IMR-90 (cell line): ENCODE results near the gene LINC01488. TPM values are rescaled to one million over a fixed set of nuclear protein-coding genes. Genes with fewer than 3 reads are reported as not detected.

Source experiments
- ATAC-seq: fragments of 200-7000 bp; cut with Tn5 transposase; 2 replicates; pipeline ENCODE4 v1.9.1; 2020; ENCODE audit warnings: low read depth, mild to moderate bottlenecking, moderate library complexity
- BruUV-seq: library from RNA; stranded (reverse); fragments of 400-500 nt; replicated peaks from 2 replicates; lab custom pipeline; 2021; lab: Mats Ljungman, UMichigan
- CTCF ChIA-PET: fragments of 300-600 bp; formaldehyde crosslinking; extraction: SDS; loops from one replicate; lab custom pipeline; 2021; ENCODE audit warnings: antibody characterized with exemption; lab: Yijun Ruan, JAX
- POLR2A ChIA-PET: fragments of 300-600 bp; sonication (Branson Sonifier 250); formaldehyde crosslinking; loops from one replicate; lab custom pipeline; 2022; ENCODE audit warnings: antibody characterized with exemption; ENCODE audit not compliant: unreplicated experiment; lab: Charles Lee
- DNase-seq: peaks from one replicate; pipeline ENCODE4 v3.0.0; 2013
- H2AFZ ChIP-seq: replicated peaks from 2 replicates; pipeline ENCODE3; 2013; ENCODE audit warnings: low read length, mild to moderate bottlenecking; ENCODE audit not compliant: poor library complexity
- H2AK5ac ChIP-seq: 2 replicates; pipeline ENCODE4 v1.6.1; 2013; ENCODE audit warnings: low read depth, low read length, inconsistent platforms
- H2AK9ac ChIP-seq: replicated peaks from 2 replicates; pipeline ENCODE3; 2013; ENCODE audit warnings: mild to moderate bottlenecking, low read depth, low read length, moderate library complexity; ENCODE audit not compliant: poor library complexity
- H2BK120ac ChIP-seq: 2 replicates; pipeline ENCODE4 v1.6.1; 2013; ENCODE audit warnings: low read depth, low read length, inconsistent platforms
- H2BK15ac ChIP-seq: 3 replicates; pipeline ENCODE4 v1.6.1; 2013; ENCODE audit warnings: low read depth, low read length, inconsistent platforms
- H2BK20ac ChIP-seq: 2 replicates; pipeline ENCODE4 v1.6.1; 2013; ENCODE audit warnings: low read depth, mild to moderate bottlenecking, inconsistent platforms, low read length, moderate library complexity
- H2BK5ac ChIP-seq: 2 replicates; pipeline ENCODE4 v1.6.1; 2013; ENCODE audit warnings: mild to moderate bottlenecking, low read depth, low read length, inconsistent platforms; ENCODE audit not compliant: poor library complexity, severe bottlenecking
- H3K14ac ChIP-seq: replicated peaks from 2 replicates; pipeline ENCODE4 v1.6.1; 2013; ENCODE audit warnings: low read depth, low read length, inconsistent platforms
- H3K18ac ChIP-seq: 2 replicates; pipeline ENCODE4 v1.6.1; 2013; ENCODE audit warnings: low read depth, low read length, control low read depth
- H3K23ac ChIP-seq: 2 replicates; pipeline ENCODE4 v1.6.1; 2013; ENCODE audit warnings: low read depth, low read length, inconsistent platforms
- H3K27ac ChIP-seq: 2 replicates; pipeline ENCODE4 v1.5.1; 2013; ENCODE audit warnings: mild to moderate bottlenecking, control low read depth, low read length; ENCODE audit not compliant: insufficient read depth
- H3K27me3 ChIP-seq: 2 replicates; pipeline ENCODE4 v1.6.1; 2013; ENCODE audit warnings: low read length; ENCODE audit not compliant: control insufficient read depth, insufficient read depth
- H3K36me3 ChIP-seq: 2 replicates; pipeline ENCODE4 v1.6.1; 2013; ENCODE audit warnings: low read length, mixed read lengths; ENCODE audit not compliant: control insufficient read depth, insufficient read depth
- H3K4ac ChIP-seq: 2 replicates; pipeline ENCODE4 v1.6.1; 2013; ENCODE audit warnings: low read depth, low read length, inconsistent platforms
- H3K4me1 ChIP-seq: 2 replicates; pipeline ENCODE4 v1.6.1; 2013; ENCODE audit warnings: low read length, mixed read lengths; ENCODE audit not compliant: control insufficient read depth, insufficient read depth
- H3K4me2 ChIP-seq: 2 replicates; pipeline ENCODE4 v1.6.1; 2013; ENCODE audit warnings: low read depth, mild to moderate bottlenecking, control low read depth, low read length, moderate library complexity
- H3K4me3 ChIP-seq: 2 replicates; pipeline ENCODE4 v1.5.1; 2013; ENCODE audit warnings: low read depth, mild to moderate bottlenecking, control low read depth, low read length, moderate library complexity; ENCODE audit not compliant: insufficient read depth
- H3K56ac ChIP-seq: 2 replicates; pipeline ENCODE4 v1.6.1; 2013; ENCODE audit warnings: low read length, inconsistent platforms; ENCODE audit not compliant: insufficient read depth; ENCODE audit errors: extremely low read depth
- H3K79me1 ChIP-seq, 2 experiments: 2 replicates each; pipeline ENCODE4 v1.6.1; 2013; ENCODE audit warnings: low read length in 2 of 2, inconsistent platforms in 1 of 2, low read depth in 1 of 2
- H3K9ac ChIP-seq: 2 replicates; pipeline ENCODE4 v1.6.1; 2013; ENCODE audit warnings: low read depth, low read length, control low read depth
- H3K9me1 ChIP-seq: 2 replicates; pipeline ENCODE4 v1.6.1; 2013; ENCODE audit warnings: low read length, inconsistent platforms; ENCODE audit not compliant: insufficient read depth
- H3K9me3 ChIP-seq: 2 replicates; pipeline ENCODE4 v1.6.1; 2013; ENCODE audit warnings: low read length; ENCODE audit not compliant: control insufficient read depth, insufficient read depth
- H4K20me1 ChIP-seq: 2 replicates; pipeline ENCODE4 v1.6.1; 2013; ENCODE audit warnings: low read length, inconsistent platforms; ENCODE audit not compliant: insufficient read depth
- H4K5ac ChIP-seq: 2 replicates; pipeline ENCODE4 v1.6.1; 2013; ENCODE audit warnings: mild to moderate bottlenecking, low read depth, low read length, control low read depth
- H4K8ac ChIP-seq, 2 experiments: 2 replicates each; pipeline ENCODE4 v1.6.1; 2013; ENCODE audit warnings: low read depth in 2 of 2, low read length in 2 of 2, control low read depth in 1 of 2, inconsistent platforms in 1 of 2
- H4K91ac ChIP-seq: 2 replicates; pipeline ENCODE4 v1.6.1; 2013; ENCODE audit warnings: low read depth, low read length, inconsistent platforms; ENCODE audit not compliant: insufficient read depth
- BHLHE40 ChIP-seq: fragments of 150-350 bp; IDR thresholded peaks from 2 replicates; pipeline ENCODE4 v1.6.1; 2016; ENCODE audit warnings: mild to moderate bottlenecking, low read depth, low read length
- CEBPB ChIP-seq: IDR thresholded peaks from 2 replicates; pipeline ENCODE4 v1.6.1; 2012; ENCODE audit warnings: low read depth, low read length, improper control_type of control experiment
- CHD1 ChIP-seq: IDR thresholded peaks from 2 replicates; pipeline ENCODE4 v1.6.1; 2012; ENCODE audit warnings: low read depth, low read length, improper control_type of control experiment
- CTCF ChIP-seq: conservative IDR thresholded peaks from 2 replicates; pipeline ENCODE4 v1.5.1; 2012; ENCODE audit warnings: mild to moderate bottlenecking, low read depth, low read length, improper control_type of control experiment
- ELK1 ChIP-seq: fragments of 150-350 bp; IDR thresholded peaks from 2 replicates; pipeline ENCODE4 v1.6.1; 2016; ENCODE audit warnings: low read depth, mild to moderate bottlenecking, low read length, moderate library complexity, borderline replicate concordance
- FOS ChIP-seq: fragments of 150-350 bp; IDR thresholded peaks from 2 replicates; pipeline ENCODE4 v1.6.1; 2016; ENCODE audit warnings: low read depth, low read length
- MAFK ChIP-seq: IDR thresholded peaks from 2 replicates; pipeline ENCODE4 v1.6.1; 2012; ENCODE audit warnings: low read depth, low read length, improper control_type of control experiment
- MAZ ChIP-seq: IDR thresholded peaks from 2 replicates; pipeline ENCODE4 v1.6.1; 2012; ENCODE audit warnings: low read depth, mild to moderate bottlenecking, low read length, improper control_type of control experiment, moderate library complexity, borderline replicate concordance
- NFE2L2 ChIP-seq: fragments of 150-350 bp; IDR thresholded peaks from 2 replicates; pipeline ENCODE4 v1.6.1; 2016; ENCODE audit warnings: low read depth, mild to moderate bottlenecking, low read length
- POLR2A ChIP-seq: IDR thresholded peaks from 2 replicates; pipeline ENCODE4 v1.6.1; 2012; ENCODE audit warnings: mild to moderate bottlenecking, low read depth, low read length
- RAD21 ChIP-seq: IDR thresholded peaks from 2 replicates; pipeline ENCODE4 v1.6.1; 2012; ENCODE audit warnings: low read length, improper control_type of control experiment
- RCOR1 ChIP-seq: IDR thresholded peaks from 2 replicates; pipeline ENCODE4 v1.6.1; 2012; ENCODE audit warnings: mild to moderate bottlenecking, low read length, improper control_type of control experiment; ENCODE audit not compliant: insufficient replicate concordance
- SMC3 ChIP-seq: fragments of 150-350 bp; IDR thresholded peaks from 2 replicates; pipeline ENCODE4 v1.6.1; 2016; ENCODE audit warnings: low read depth, mild to moderate bottlenecking, antibody characterized with exemption, low read length, moderate library complexity
- WGBS, 2 experiments: methylation state at CpG; one replicate each; pipeline versions ENCODE4 v1.1.5 to v1.1.7; 2013; ENCODE audit warnings: missing lambda C conversion rate in 2 of 2; ENCODE audit not compliant: insufficient read length in 1 of 2; ENCODE audit errors: extremely low coverage in 2 of 2; 5-methylcytosine and 5-hydroxymethylcytosine counted together
- dilution Hi-C: fragments of 300-500 bp; cut with HindIII; formaldehyde crosslinking; loops from one replicate; pipeline ENCODE4 v1.14.3; 2018; ENCODE audit warnings: low sequenced_read_pairs; ENCODE audit not compliant: unreplicated experiment
- in situ Hi-C: fragments of 300-500 bp; cut with MboI; formaldehyde crosslinking; loops from 3 replicates; pipeline ENCODE4 v1.14.3; 2019; ENCODE audit warnings: low sequenced_read_pairs, inconsistent platforms, mixed read lengths
- intact Hi-C: fragments of 100-400 bp; cut with micrococcal nuclease; formaldehyde crosslinking; loops from 2 replicates; pipeline ENCODE4 v1.10.0; 2022
- polyA plus RNA-seq, 3 experiments: library from polyadenylated mRNA; depleted of rRNA; stranded (reverse); fragments of >200 nt; gene quantifications; 2 replicates each; pipeline ENCODE4 v1.2.3, GENCODE V29; 2012; ENCODE audit warnings: low replicate concordance in 1 of 3
- total RNA-seq: library from RNA; depleted of rRNA; stranded (reverse); fragments of >200 nt; gene quantifications from 2 replicates; pipeline ENCODE4 v1.2.3, GENCODE V29; 2012
- TF ChIP-seq, protein P1 (sequence below): fragments of 150-350 bp; IDR thresholded peaks from 2 replicates; pipeline ENCODE4 v1.6.1; 2017; ENCODE audit warnings: mild to moderate bottlenecking, antibody characterized with exemption, low read length, low read depth

LINC01488 gene
- total and polyA plus RNA-seq, 2 of the 4 experiments (the other 2 are of a cell fraction): not detected

DNA sequence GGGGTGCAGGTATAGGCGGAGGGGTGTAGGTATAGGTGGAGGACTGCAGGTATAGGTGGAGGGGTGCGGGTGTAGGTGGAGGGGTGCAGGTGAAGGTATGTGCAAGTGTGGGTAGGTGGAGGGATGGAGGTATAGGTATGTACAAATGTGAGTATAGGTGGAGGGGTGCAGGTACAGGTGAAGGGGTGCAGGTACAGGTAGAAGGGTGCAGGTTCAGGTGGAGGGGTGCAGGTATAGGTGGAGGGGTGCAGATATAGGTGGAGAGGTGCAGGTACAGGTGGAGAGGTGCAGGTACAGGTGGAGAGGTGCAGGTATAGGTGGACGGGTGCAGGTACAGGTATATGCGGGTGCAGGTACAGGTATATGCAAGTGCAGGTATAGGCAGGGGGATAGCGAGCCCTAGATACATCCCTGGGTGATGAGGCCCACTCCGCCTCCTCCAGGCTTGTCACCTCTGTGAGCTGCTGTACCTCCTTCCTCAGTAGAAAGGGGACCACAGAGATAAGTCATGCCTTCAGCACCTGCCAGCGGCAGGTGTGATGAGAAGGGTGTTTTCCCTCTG, 17.2 kb downstream of the LINC01488 start:
- CTCF ChIA-PET: no interaction called here
- in situ Hi-C loops (no loop called here), dilution Hi-C loops (no loop called here), intact Hi-C loops (no loop called here)
- Histone ChIP-seq H2AK5ac (peak overlapping the region; percentile 70; the same call in 1 of the 2 replicates), H3K27ac (no peak overlapping the region), H3K18ac (no peak overlapping the region), H3K9me3 (no peaks in the 10 kb centered on the region), H3K56ac (no peak overlapping the region), H2BK5ac (no peak overlapping the region), H3K4me1 (peaks cover 12% of the 10 kb centered on the region), H3K79me1 (peaks cover 0 to 10% of the 10 kb centered on the region in 2 experiments; a peak in 1 of 4 replicates), H3K9ac (no peak overlapping the region), H2BK120ac (no peak overlapping the region), H4K8ac (no peak overlapping the region), H2AK9ac (no peak overlapping the region), H4K5ac (no peak overlapping the region), H3K27me3 (no peaks in the 10 kb centered on the region), H3K9me1 (peaks cover 16% of the 10 kb centered on the region), H3K4ac (peak overlapping the region; percentile 30), H2BK20ac (no peak overlapping the region), H2AFZ (no peak overlapping the region), H3K4me3 (no peak overlapping the region), H2BK15ac (no peak overlapping the region), H3K14ac (no peak overlapping the region), H4K20me1 (no peaks in the 10 kb centered on the region), H3K36me3 (no peaks in the 10 kb centered on the region), H3K23ac (no peak overlapping the region), H4K91ac (no peak overlapping the region), H3K4me2 (no peak overlapping the region)
- DNase-seq: no peak
- WGBS, 2 experiments: 93% methylated on average over 6 of the region's 7 CpGs; no CpG with 5 or more reads in 1 of the 2 experiments
- TF ChIP-seq MAFK (no peak), BHLHE40 (no peak), CTCF (no peak), CEBPB (no peak), POLR2A (no peak), RAD21 (no peak), FOS (no peak), ELK1 (no peak), NFE2L2 (no peak), MAZ (no peak), CHD1 (no peak), RCOR1 (no peak), SMC3 (no peak)
- TF ChIP-seq, protein P1, sequence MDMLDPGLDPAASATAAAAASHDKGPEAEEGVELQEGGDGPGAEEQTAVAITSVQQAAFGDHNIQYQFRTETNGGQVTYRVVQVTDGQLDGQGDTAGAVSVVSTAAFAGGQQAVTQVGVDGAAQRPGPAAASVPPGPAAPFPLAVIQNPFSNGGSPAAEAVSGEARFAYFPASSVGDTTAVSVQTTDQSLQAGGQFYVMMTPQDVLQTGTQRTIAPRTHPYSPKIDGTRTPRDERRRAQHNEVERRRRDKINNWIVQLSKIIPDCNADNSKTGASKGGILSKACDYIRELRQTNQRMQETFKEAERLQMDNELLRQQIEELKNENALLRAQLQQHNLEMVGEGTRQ: no peak
- ATAC-seq: no peak
- POLR2A ChIA-PET: no interaction called here
- no TSS peak for BruUV-seq
